Measurements from ENCODE around the gene GANC. TPM values are rescaled to one million over a fixed set of nuclear protein-coding genes. Genes with fewer than 3 reads are reported as not detected.

GANC gene
- total RNA-seq, 1 experiment from 2014 or later = 4.0 TPM

GRCh38 chr15:42403389-42403788, 130.4 kb downstream of the GANC start:
- DNase-seq (ENCODE audit: low spot score) = no peak
- in situ Hi-C loops (cut with HindIII; ENCODE audit: low sequenced_read_pairs) = no loop called here

GRCh38 chr15:42404461-42405235, 131.6 kb downstream of the GANC start:
- in situ Hi-C loops (cut with HindIII; ENCODE audit: low sequenced_read_pairs) = no loop called here
- peak; percentile 12 for DNase-seq (ENCODE audit: low spot score)

DNA sequence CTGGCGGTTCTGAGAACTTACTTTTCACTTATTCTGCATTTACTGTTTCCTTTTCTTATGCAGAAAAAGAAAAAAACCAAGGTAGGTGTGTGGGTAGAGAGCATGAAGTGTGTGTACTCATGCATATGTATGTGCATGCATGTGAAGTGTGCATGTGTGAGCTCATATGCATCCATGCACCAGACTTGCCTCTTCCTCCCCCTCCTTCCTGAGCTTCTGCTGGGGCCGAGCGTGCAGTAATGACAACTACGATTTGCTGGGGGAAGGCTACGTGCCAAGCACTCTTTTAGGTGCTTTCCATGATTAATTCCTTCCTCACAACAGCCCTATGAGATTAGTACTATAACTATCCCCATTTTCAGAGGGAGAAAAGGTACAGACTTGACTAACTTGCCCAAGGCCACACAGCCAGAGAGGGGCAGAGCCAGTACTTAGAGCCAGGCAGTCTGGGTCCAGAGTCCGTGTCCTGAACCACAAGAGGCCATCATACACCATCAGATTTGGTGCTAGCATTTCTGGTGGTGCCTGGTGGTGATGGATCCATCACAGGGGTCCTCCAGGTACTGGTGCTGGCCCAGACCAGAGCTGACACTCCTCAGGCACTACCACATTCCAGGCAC, 133.0 kb downstream of the GANC start:
- in situ Hi-C loops (cut with HindIII; ENCODE audit: low sequenced_read_pairs) = no loop called here
- DNase-seq (ENCODE audit: low spot score) = no peak

Other genes starting within 250 kb of the GANC start
- gene PLA2G4D, start 178.6 kb upstream of the GANC start, total RNA-seq (2014; rRNA removed; shearing (Covaris generic)) = 0.43 and 0.61 TPM in 2 replicates
- not detected in 2 replicates for gene PLA2G4F, start 116.6 kb upstream of the GANC start, total RNA-seq (2014; rRNA removed; shearing (Covaris generic))
- gene VPS39, start 64.9 kb upstream of the GANC start, total RNA-seq (2014; rRNA removed; shearing (Covaris generic)) = 13.6 and 17.7 TPM in 2 replicates
- 26.0 and 55.0 TPM in 2 replicates for gene TMEM87A, start 232 bp downstream of the GANC start, total RNA-seq (2014; rRNA removed; shearing (Covaris generic))
- gene CAPN3, start 86.3 kb downstream of the GANC start, total RNA-seq (2014; rRNA removed; shearing (Covaris generic)) = 0.27 and 0.43 TPM in 2 replicates
- 100 and 134 TPM in 2 replicates for gene ZNF106, start 217.9 kb downstream of the GANC start, total RNA-seq (2014; rRNA removed; shearing (Covaris generic))
- 98.5 and 122 TPM in 2 replicates for gene SNAP23, start 222.4 kb downstream of the GANC start, total RNA-seq (2014; rRNA removed; shearing (Covaris generic))

Data from G401 (cell line).